Stomach (tissue), 9 donors: ENCODE results near the gene STX18. TPM values are rescaled to one million over a fixed set of nuclear protein-coding genes. Genes with fewer than 3 reads are reported as not detected.

ENCODE experiments used
- DNase-seq, 2 donors: peaks; one replicate each; pipeline versions ENCODE4 v3.0.0 to v3.0.0-alpha.2; 2013 to 2019
- H3K27ac ChIP-seq, 5 donors: fragments of 200-600 bp in 4 of 5; sonication (generic) in 4 of 5; one replicate each; pipeline ENCODE4 v1.5.1; 2013 to 2019; ENCODE audit warnings: mild to moderate bottlenecking in 1 of 5, moderate library complexity in 1 of 5
- H3K27me3 ChIP-seq, 3 donors: fragments of 200-600 bp; sonication (generic); one replicate each; pipeline ENCODE4 v1.5.1; 2017 to 2019; ENCODE audit warnings: mixed run types in 1 of 3
- H3K36me3 ChIP-seq, 4 donors: fragments of 200-600 bp; sonication (generic); 1 replicate in 3 of 4; 2 replicates in 1 of 4; pipeline ENCODE4 v1.5.1; 2016 to 2019
- H3K4me1 ChIP-seq, 4 donors: fragments of 200-600 bp; sonication (generic); one replicate each; pipeline ENCODE4 v1.5.1; 2016 to 2019
- H3K4me3 ChIP-seq, 4 donors: fragments of 200-600 bp; sonication (generic) in 3 of 4; one replicate each; pipeline ENCODE4 v1.5.1; 2016 to 2019; ENCODE audit warnings: mild to moderate bottlenecking in 1 of 4
- H3K9me3 ChIP-seq, 4 donors: fragments of 200-600 bp; sonication (generic); one replicate each; pipeline ENCODE4 v1.5.1; 2016 to 2019
- EP300 ChIP-seq: sonication (generic); formaldehyde crosslinking; IDR thresholded peaks from one replicate; pipeline ENCODE4 v1.6.1; 2017; ENCODE audit warnings: antibody characterized with exemption
- POLR2A ChIP-seq, 4 donors: fragments of 450-650 bp; IDR thresholded peaks; one replicate each; pipeline ENCODE4 v1.6.1; 2016; ENCODE audit warnings: antibody characterized with exemption in 4 of 4, control low read depth in 2 of 4, mild to moderate bottlenecking in 1 of 4, moderate library complexity in 1 of 4
- POLR2AphosphoS5 ChIP-seq, 3 donors: sonication (generic); formaldehyde crosslinking; IDR thresholded peaks; one replicate each; pipeline ENCODE4 v1.6.1; 2016; ENCODE audit warnings: antibody characterized with exemption in 3 of 3
- whole genome bisulfite sequencing, 5 donors: extraction: QIAGEN DNeasy Blood & Tissue Kit in 3 of 5; methylation state at CpG; one replicate each; pipeline versions ENCODE4 v1.1.5 to v1.1.7; 2013 to 2018; 5-methylcytosine and 5-hydroxymethylcytosine counted together
- intact Hi-C: fragments of 100-400 bp; cut with DNase I; formaldehyde crosslinking; loops from one replicate; pipeline ENCODE4 v1.15.1; 2023; ENCODE audit warnings: low total_unique reads
- polyA plus RNA-seq, 3 donors: library from polyadenylated mRNA; stranded (reverse); fragments of 200-250 nt; gene quantifications; one replicate each; pipeline ENCODE4 v1.2.3, GENCODE V29; 2013
- total RNA-seq, 5 donors: library from RNA; depleted of rRNA; stranded (reverse); fragments of >200 nt; gene quantifications; one replicate each; pipeline versions ENCODE4 v1.1.0 to v1.2.3, GENCODE V29; 2014 to 2016
- TF ChIP-seq, protein P1 (sequence below), 7 experiments: fragments of 450-650 bp in 4 of 7; fragments of 200-600 bp in 3 of 7; sonication (generic) in 3 of 7; IDR thresholded peaks; one replicate each; pipeline ENCODE4 v1.5.1; 2016 to 2019; ENCODE audit warnings: antibody characterized with exemption in 7 of 7, control low read depth in 2 of 7, mild to moderate bottlenecking in 1 of 7
- donor health status: healthy with polysubstance abuse.
- donor health status: Bipolar disorder and iron deficiency.
- donor health status: healthy.

Gene STX18
- total and polyA plus RNA-seq, 8 donors: 17.1 to 91.6 (median 26.3) TPM

DNA sequence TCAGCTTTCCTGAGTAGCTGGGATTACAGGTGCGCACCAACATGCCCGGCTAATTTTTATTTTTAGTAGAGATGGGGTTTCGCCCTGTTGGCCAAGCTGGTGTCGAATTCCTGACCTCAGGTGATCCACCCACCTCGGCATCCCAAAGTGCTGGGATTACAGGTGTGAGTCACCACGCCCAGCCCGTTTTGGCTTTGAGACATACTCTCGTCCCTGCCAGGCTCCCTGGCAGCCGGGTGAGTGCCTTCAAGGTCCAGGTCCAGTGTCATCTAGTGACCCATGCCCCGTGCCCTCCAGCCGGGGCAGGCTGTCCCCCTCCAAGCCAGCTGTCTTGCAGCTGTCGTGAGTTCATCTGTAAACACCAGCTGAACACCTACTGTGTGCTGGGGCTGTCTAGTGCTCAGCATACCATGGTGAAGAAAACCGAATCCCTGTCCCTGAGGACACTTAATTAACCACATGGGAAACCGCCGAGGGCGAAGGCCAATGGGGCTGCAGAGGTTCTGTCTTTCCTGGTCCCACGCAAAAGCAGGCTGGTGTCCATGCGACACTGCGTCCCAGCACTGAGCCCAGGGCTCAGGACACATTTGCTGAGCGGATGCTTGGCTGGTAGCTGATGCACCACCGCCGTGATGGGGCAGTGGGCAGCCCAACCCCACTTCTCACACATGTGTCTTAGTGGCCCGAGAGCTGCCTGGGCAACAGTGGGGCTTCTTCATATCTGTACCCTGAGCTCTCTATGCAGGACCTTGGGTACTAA, 133.1 kb downstream of the STX18 start:
- 69 to 85% (median 73%) methylated on average over 15 to 23 of the region's 23 CpGs for WGBS, 5 donors
- Histone ChIP-seq H3K9me3 (no peaks in the 10 kb centered on the region), H3K4me3 (no peak overlapping the region), H3K4me1 (no peaks in the 10 kb centered on the region), H3K27ac (no peak overlapping the region), H3K27me3 (peaks cover 0 to 34% (median 0%) of the 10 kb centered on the region in 3 donors), H3K36me3 (no peaks in the 10 kb centered on the region)
- no peak for TF ChIP-seq POLR2A (IDR thresholded peaks at IDR 0.05)
- TF ChIP-seq EP300: no peak
- TF ChIP-seq, protein P1, sequence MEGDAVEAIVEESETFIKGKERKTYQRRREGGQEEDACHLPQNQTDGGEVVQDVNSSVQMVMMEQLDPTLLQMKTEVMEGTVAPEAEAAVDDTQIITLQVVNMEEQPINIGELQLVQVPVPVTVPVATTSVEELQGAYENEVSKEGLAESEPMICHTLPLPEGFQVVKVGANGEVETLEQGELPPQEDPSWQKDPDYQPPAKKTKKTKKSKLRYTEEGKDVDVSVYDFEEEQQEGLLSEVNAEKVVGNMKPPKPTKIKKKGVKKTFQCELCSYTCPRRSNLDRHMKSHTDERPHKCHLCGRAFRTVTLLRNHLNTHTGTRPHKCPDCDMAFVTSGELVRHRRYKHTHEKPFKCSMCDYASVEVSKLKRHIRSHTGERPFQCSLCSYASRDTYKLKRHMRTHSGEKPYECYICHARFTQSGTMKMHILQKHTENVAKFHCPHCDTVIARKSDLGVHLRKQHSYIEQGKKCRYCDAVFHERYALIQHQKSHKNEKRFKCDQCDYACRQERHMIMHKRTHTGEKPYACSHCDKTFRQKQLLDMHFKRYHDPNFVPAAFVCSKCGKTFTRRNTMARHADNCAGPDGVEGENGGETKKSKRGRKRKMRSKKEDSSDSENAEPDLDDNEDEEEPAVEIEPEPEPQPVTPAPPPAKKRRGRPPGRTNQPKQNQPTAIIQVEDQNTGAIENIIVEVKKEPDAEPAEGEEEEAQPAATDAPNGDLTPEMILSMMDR (IDR thresholded peaks at IDR 0.05): no peak
- TF ChIP-seq POLR2AphosphoS5 (IDR thresholded peaks at IDR 0.05): no peak
- DNase-seq: no peak
- intact Hi-C loops: no loop called here

- Histone ChIP-seq H3K27ac (no peak overlapping the region), H3K36me3 (no peaks in the 10 kb centered on the region), H3K4me1 (no peaks in the 10 kb centered on the region), H3K27me3 (peaks cover 0 to 34% (median 0%) of the 10 kb centered on the region in 3 donors), H3K4me3 (no peak overlapping the region), H3K9me3 (no peaks in the 10 kb centered on the region)
- intact Hi-C loops: no loop called here
- TF ChIP-seq POLR2AphosphoS5 (IDR thresholded peaks at IDR 0.05) (no peak), POLR2A (IDR thresholded peaks at IDR 0.05) (no peak)
- TF ChIP-seq, protein P1 (IDR thresholded peaks at IDR 0.05): no peak
- 64 to 75% (median 69%) methylated on average over 13 of the region's 13 CpGs for WGBS, 5 donors
- no peak for DNase-seq
These were observed 133.7 kb downstream of the STX18 start for GRCh38 chr4:4408132-4408523.

GRCh38 chr4:4407299-4408131, 134.3 kb downstream of the STX18 start:
- H3K4me1 ChIP-seq: no peaks in the 10 kb centered on the region
- H3K4me3 ChIP-seq: no peak overlapping the region
- 68 to 86% (median 74%) methylated on average over 16 to 19 of the region's 19 CpGs for WGBS, 5 donors
- H3K27me3 ChIP-seq: peaks cover 0 to 40% (median 0%) of the 10 kb centered on the region in 3 donors
- TF ChIP-seq POLR2AphosphoS5 (IDR thresholded peaks at IDR 0.05) (no peak), POLR2A (IDR thresholded peaks at IDR 0.05) (no peak), EP300 (no peak)
- TF ChIP-seq, protein P1 (IDR thresholded peaks at IDR 0.05): no peak
- intact Hi-C loops: no loop called here
- H3K27ac ChIP-seq: no peak overlapping the region
- no peaks in the 10 kb centered on the region for H3K36me3 ChIP-seq
- no peak for DNase-seq
- H3K9me3 ChIP-seq: no peaks in the 10 kb centered on the region

DNA sequence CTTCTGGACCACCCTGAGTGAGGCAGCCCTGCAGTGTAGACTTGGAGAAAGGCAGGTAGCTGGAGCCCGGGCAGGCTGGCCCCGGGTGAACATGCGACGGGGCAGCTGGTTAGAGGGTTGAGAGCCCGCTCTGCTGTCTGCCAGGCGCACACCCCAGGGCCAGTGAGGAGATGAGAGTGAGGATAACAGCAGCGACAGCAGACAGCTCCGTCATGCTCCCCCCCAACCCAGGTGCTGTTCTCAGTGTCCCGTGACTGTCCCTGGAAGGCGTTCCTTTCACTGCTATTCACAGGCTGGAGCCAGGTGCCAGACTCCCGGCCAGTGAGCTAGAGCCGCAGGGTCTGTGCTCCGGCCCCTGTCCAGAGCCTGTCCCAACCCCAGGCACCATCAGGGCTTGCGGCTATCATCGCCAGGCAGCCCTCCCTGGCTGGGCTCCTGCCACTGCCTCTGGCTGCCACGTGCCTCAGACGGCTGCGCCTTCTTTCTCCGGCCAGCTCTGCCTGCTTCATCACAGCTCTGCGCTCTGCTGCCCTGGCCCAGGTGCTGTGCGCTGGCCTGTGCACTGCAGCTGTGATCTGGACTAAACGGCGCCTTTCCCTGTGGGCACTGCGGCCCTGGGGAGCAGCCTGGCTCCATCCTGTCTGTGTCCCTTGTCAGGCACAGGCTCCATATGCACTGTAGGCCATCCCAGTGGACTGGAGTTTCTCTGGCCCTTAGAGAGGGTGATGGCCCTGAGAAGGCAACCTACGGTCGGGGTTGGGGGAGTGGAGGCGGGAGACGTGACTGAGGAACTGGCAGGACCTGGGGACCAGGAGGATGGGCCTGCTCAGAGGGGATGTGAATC, 135.2 kb downstream of the STX18 start:
- TF ChIP-seq, protein P1 (IDR thresholded peaks at IDR 0.05): no peak
- TF ChIP-seq POLR2AphosphoS5 (IDR thresholded peaks at IDR 0.05): no peak
- TF ChIP-seq EP300: no peak
- TF ChIP-seq POLR2A (IDR thresholded peaks at IDR 0.05): no peak
- H3K4me1 ChIP-seq: no peaks in the 10 kb centered on the region
- no peaks in the 10 kb centered on the region for H3K36me3 ChIP-seq
- H3K9me3 ChIP-seq: no peaks in the 10 kb centered on the region
- H3K4me3 ChIP-seq: no peak overlapping the region
- H3K27ac ChIP-seq: no peak overlapping the region
- intact Hi-C loops: no loop called here
- 85 to 89% (median 88%) methylated on average over 19 to 28 of the region's 28 CpGs for WGBS, 5 donors
- no peak for DNase-seq
- peaks cover 0 to 40% (median 0%) of the 10 kb centered on the region in 3 donors for H3K27me3 ChIP-seq
